OCI-LY7 (cell line): ENCODE data around the gene EBF3.

Source experiments
- CTCF ChIP-seq: fragments of 200-600 bp; sonication (generic); conservative IDR thresholded peaks from 2 replicates; pipeline ENCODE4 v1.5.1; 2014; ENCODE audit warnings: mild to moderate bottlenecking, antibody characterized with exemption, low read length, moderate library complexity, mixed read lengths
- EZH2phosphoT487 ChIP-seq: fragments of 200-600 bp; sonication (generic); IDR thresholded peaks from 2 replicates; pipeline ENCODE4 v1.6.1; 2018; ENCODE audit warnings: low read depth, borderline replicate concordance, mild to moderate bottlenecking, mixed run types, antibody characterized with exemption, low read length, moderate library complexity, mixed read lengths

GRCh38 chr10:129899276-129900130 lies 64.6 kb downstream of the EBF3 start:
- TF ChIP-seq CTCF, result no peak
- TF ChIP-seq EZH2phosphoT487, result no peak
